ENCODE data around the gene FAM221B. TPM values are rescaled to one million over a fixed set of nuclear protein-coding genes. Genes with fewer than 3 reads are reported as not detected.
A peak's percentile ranks its signal among the peaks of the same experiment; 100 is the strongest.

Gene FAM221B
- total and polyA plus RNA-seq, 9 of the 15 experiments (the other 6 are each of a cell fraction or from before 2014, with no cell fraction given): 0.01 TPM; not detected in 8

DNA sequence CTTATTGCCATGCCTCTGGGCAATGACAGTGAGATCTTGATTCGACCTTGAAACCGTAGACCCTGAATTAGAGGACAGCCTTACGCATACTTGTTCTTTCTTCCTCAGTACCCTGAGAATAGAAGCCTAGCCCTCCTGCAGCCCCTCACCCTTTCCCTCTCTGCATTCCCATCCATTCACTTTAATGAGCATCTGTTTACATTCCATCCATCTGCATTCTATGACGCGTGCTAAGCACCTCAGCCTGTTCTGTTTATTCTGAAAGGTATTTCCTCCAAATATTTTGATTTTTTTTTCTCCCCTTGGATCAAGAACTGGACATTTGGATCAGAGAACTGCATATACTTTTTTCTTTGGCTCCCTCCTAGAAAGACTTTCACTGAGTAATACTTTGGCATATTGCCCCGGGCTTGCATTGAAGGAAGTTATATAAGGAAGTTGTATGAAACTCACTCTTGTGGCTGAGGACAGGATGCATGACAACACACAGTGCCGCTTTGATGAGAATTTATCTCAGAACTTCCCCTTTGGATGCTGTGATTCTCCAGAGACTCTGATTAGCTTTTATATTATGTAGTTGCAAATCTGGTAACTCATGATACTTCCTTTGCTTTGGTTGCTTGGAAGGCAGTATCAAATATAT lies 16.2 kb upstream of the FAM221B start:
- 28% methylated on average over 7 of the region's 7 CpGs for WGBS (ENCODE audit: insufficient coverage, low coverage, missing lambda C conversion rate)
- H3K9me3 ChIP-seq (replicated peaks; ENCODE audit: control insufficient read depth, insufficient read depth, low read depth, low read length): no peaks in the 10 kb centered on the region

DNA sequence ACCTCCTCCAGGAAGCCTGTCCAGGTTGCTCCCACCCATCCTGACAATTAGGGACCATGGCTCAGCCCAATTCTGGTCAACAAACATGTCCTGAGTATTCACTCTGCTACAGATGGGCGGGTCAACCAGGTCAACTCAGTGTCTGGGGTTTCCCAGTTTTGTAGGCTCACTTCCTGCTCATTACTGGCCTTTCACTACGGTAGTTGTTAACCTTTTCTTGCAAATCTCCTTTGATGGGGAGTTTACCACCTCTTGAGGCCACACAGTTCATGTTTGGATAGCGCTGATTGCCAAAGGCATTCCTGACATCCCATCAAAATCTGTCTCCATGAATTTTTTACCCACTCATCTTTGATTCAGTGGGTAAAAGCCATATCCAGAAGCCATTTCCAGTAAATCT lies 14.3 kb upstream of the FAM221B start:
- intact Hi-C loops (cut with micrococcal nuclease) (no loop called here), in situ Hi-C loops (cut with MboI) (no loop called here)
- no peak for ATAC-seq
- H3K27me3 ChIP-seq (ENCODE audit: control insufficient read depth in 2 of 2, insufficient read depth in 2 of 2, low read length in 2 of 2): peaks cover 0 to 34% of the 10 kb centered on the region in 2 experiments; a peak in 4 of 5 replicates
- no peak for TF ChIP-seq ZNF146 (CRISPR knock-in tag; IDR thresholded peaks at IDR 0.05; ENCODE audit: unreplicated experiment)
- TF ChIP-seq, protein P1, sequence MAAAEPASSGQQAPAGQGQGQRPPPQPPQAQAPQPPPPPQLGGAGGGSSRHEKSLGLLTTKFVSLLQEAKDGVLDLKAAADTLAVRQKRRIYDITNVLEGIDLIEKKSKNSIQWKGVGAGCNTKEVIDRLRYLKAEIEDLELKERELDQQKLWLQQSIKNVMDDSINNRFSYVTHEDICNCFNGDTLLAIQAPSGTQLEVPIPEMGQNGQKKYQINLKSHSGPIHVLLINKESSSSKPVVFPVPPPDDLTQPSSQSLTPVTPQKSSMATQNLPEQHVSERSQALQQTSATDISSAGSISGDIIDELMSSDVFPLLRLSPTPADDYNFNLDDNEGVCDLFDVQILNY (CRISPR knock-in tag; IDR thresholded peaks at IDR 0.05): no peak
- TF ChIP-seq ZFP36 (IDR thresholded peaks at IDR 0.05; ENCODE audit: low read depth, low read length, partially characterized antibody): peak; percentile 41
- H3K9me1 ChIP-seq (ENCODE audit: control insufficient read depth, insufficient read depth, low read length): no peaks in the 10 kb centered on the region
- ChIA-PET CTCF (ENCODE audit: low intra/inter-chr PET ratio) (no interaction called here), POLR2A (interaction anchor here (0.5 to 1.0 kb wide), 2 partner anchors 8 to 1535 kb away, joined by 4 to 6 read pairs; no protein-coding TSS in a partner anchor)
- no peak overlapping the region for H3K27ac ChIP-seq (ENCODE audit: extremely low read depth, low read depth, low read length)
- H2AFZ ChIP-seq (ENCODE audit: low read depth, low read length): no peak overlapping the region
- no peak overlapping the region for H3K9ac ChIP-seq (ENCODE audit: insufficient read depth in 1 of 2, low read depth in 2 of 2, low read length in 2 of 2)
- H3K36me3 ChIP-seq (ENCODE audit: control insufficient read depth, insufficient read depth, low read length): no peaks in the 10 kb centered on the region
- 16% methylated on average over 3 of the region's 3 CpGs for WGBS (ENCODE audit: insufficient coverage, low coverage, missing lambda C conversion rate)
- BruUV-seq (replicated peaks): no TSS peak
- H3K4me3 ChIP-seq: no peak overlapping the region
- FAIRE-seq: no peak
- H3K9me3 ChIP-seq (replicated peaks; ENCODE audit: control insufficient read depth, insufficient read depth, low read depth, low read length): no peaks in the 10 kb centered on the region
- H3K4me2 ChIP-seq (ENCODE audit: insufficient read depth, low read length): no peak overlapping the region
- no peaks in the 10 kb centered on the region for H4K20me1 ChIP-seq (replicated peaks; ENCODE audit: control insufficient read depth, insufficient read depth, low read length)
- peaks cover 0 to 11% of the 10 kb centered on the region in 2 experiments; a peak in 2 of 5 replicates for H3K4me1 ChIP-seq (replicated peaks in 1 of 2; ENCODE audit: control insufficient read depth in 2 of 2, insufficient read depth in 2 of 2, low read length in 2 of 2)
- no peaks in the 10 kb centered on the region for H3K79me2 ChIP-seq (ENCODE audit: control insufficient read depth, insufficient read depth, low read length)
- no peak for DNase-seq (ENCODE audit: extremely low read depth in 1 of 4, low spot score in 3 of 4)

More for the DNA sequence above, 16.2 kb upstream of the FAM221B start:
- Histone ChIP-seq H3K27me3 (ENCODE audit: control insufficient read depth in 2 of 2, insufficient read depth in 2 of 2, low read length in 2 of 2) (peaks cover 0 to 24% of the 10 kb centered on the region in 2 experiments; a peak in 4 of 5 replicates), H3K4me1 (replicated peaks in 1 of 2; ENCODE audit: control insufficient read depth in 2 of 2, insufficient read depth in 2 of 2, low read length in 2 of 2) (peaks cover 0 to 11% of the 10 kb centered on the region in 2 experiments; a peak in 2 of 5 replicates), H4K20me1 (replicated peaks; ENCODE audit: control insufficient read depth, insufficient read depth, low read length) (no peaks in the 10 kb centered on the region), H3K4me2 (ENCODE audit: insufficient read depth, low read length) (no peak overlapping the region), H3K4me3 (no peak overlapping the region), H3K27ac (ENCODE audit: extremely low read depth, low read depth, low read length) (no peak overlapping the region), H3K36me3 (ENCODE audit: control insufficient read depth, insufficient read depth, low read length) (no peaks in the 10 kb centered on the region), H2AFZ (ENCODE audit: low read depth, low read length) (no peak overlapping the region), H3K9me1 (ENCODE audit: control insufficient read depth, insufficient read depth, low read length) (no peaks in the 10 kb centered on the region), H3K9ac (ENCODE audit: insufficient read depth in 1 of 2, low read depth in 2 of 2, low read length in 2 of 2) (no peak overlapping the region), H3K79me2 (ENCODE audit: control insufficient read depth, insufficient read depth, low read length) (no peaks in the 10 kb centered on the region)
- FAIRE-seq (no peak), DNase-seq (ENCODE audit: extremely low read depth in 1 of 4, low spot score in 3 of 4) (no peak), ATAC-seq (no peak)
- POLR2A ChIA-PET: interaction anchor here (0.5 to 0.9 kb wide), 2 partner anchors 12 to 13 kb away, joined by 3 read pairs; no protein-coding TSS in a partner anchor
- CTCF ChIA-PET (ENCODE audit: low intra/inter-chr PET ratio): no interaction called here
- in situ Hi-C loops (cut with MboI) (no loop called here), intact Hi-C loops (cut with micrococcal nuclease) (no loop called here)
- no TSS peak for BruUV-seq (replicated peaks)
- TF ChIP-seq RCOR1 (IDR thresholded peaks at IDR 0.05; ENCODE audit: borderline replicate concordance in 1 of 2, low read depth in 2 of 2, low read length in 2 of 2) (0 out of 4 replicates have a peak, but pooled peaks of 1 of the 2 experiments have one; percentile 44), POLR2B (IDR thresholded peaks at IDR 0.05; ENCODE audit: low read depth, partially characterized antibody) (no peak)

Data from K562 (cell line).